GM21360 (cell line): Measurements from ENCODE around the gene PIGX.

Source experiments
- ATAC-seq: cut with Tn5 transposase; IDR thresholded peaks from one replicate; pipeline ENCODE4 v1.9.1; 2021; ENCODE audit warnings: mild to moderate bottlenecking, moderate library complexity; ENCODE audit not compliant: unreplicated experiment

PIGX gene

GRCh38 chr3:196711838-196712513 lies at the start of gene PIGX, which contains the start of gene CEP19:
TSS of gene PIGX (plus strand) at chr3:196712377.
TSS of gene CEP19 (minus strand) at chr3:196712250. CDS start at chr3:196708657, 3,593 bp downstream.
- peak; percentile 74 for ATAC-seq

- no peak for ATAC-seq
Observed at GRCh38 chr3:196662711-196663571, 49.2 kb upstream of the PIGX start.

- ATAC-seq, result no peak
Observed at GRCh38 chr3:196666001-196666867, 45.9 kb upstream of the PIGX start.

- ATAC-seq, result no peak
Observed at GRCh38 chr3:196667056-196667825, 44.9 kb upstream of the PIGX start.

GRCh38 chr3:196670339-196670738 lies 41.8 kb upstream of the PIGX start:
- no peak for ATAC-seq

- no peak for ATAC-seq
Observed at GRCh38 chr3:196673632-196674031, 38.5 kb upstream of the PIGX start.

GRCh38 chr3:196677353-196677752 lies 34.8 kb upstream of the PIGX start:
- ATAC-seq, result no peak

- ATAC-seq, result no peak
Observed at GRCh38 chr3:196677931-196678330, 34.2 kb upstream of the PIGX start.

GRCh38 chr3:196684548-196685407 lies 27.4 kb upstream of the PIGX start:
- peak; percentile 83 for ATAC-seq

GRCh38 chr3:196686436-196686835 lies 25.7 kb upstream of the PIGX start:
- ATAC-seq, result no peak

GRCh38 chr3:196688349-196688748 lies 23.8 kb upstream of the PIGX start:
- ATAC-seq, result no peak

- ATAC-seq, result no peak
Observed at GRCh38 chr3:196689941-196690660, 22.1 kb upstream of the PIGX start.

- ATAC-seq, result no peak
Observed at GRCh38 chr3:196691386-196691785, 20.8 kb upstream of the PIGX start.

GRCh38 chr3:196694202-196694638 lies 18.0 kb upstream of the PIGX start:
- ATAC-seq, result no peak

GRCh38 chr3:196694941-196695848 lies 17.0 kb upstream of the PIGX start:
- no peak for ATAC-seq

GRCh38 chr3:196695849-196696226 lies 16.3 kb upstream of the PIGX start:
- ATAC-seq, result no peak

- ATAC-seq, result no peak
Observed at GRCh38 chr3:196697270-196697669, 14.9 kb upstream of the PIGX start.

- ATAC-seq, result no peak
Observed at GRCh38 chr3:196699749-196700148, 12.4 kb upstream of the PIGX start.
